Measurements from ENCODE around the gene PIK3C3.
"Not testable (repeated sequence)": the region's sequence is repeated elsewhere in the genome, so short reads cannot be mapped to it uniquely, and the experiment has no call there.

The PIK3C3 gene

GRCh38 chr18:42024131-42024530, 69.1 kb downstream of the PIK3C3 start:
- no peak for DNase-seq (ENCODE audit: low spot score)

- no peak for DNase-seq (ENCODE audit: low spot score)
These were observed 70.5 kb downstream of the PIK3C3 start for GRCh38 chr18:42025491-42025890.

DNA sequence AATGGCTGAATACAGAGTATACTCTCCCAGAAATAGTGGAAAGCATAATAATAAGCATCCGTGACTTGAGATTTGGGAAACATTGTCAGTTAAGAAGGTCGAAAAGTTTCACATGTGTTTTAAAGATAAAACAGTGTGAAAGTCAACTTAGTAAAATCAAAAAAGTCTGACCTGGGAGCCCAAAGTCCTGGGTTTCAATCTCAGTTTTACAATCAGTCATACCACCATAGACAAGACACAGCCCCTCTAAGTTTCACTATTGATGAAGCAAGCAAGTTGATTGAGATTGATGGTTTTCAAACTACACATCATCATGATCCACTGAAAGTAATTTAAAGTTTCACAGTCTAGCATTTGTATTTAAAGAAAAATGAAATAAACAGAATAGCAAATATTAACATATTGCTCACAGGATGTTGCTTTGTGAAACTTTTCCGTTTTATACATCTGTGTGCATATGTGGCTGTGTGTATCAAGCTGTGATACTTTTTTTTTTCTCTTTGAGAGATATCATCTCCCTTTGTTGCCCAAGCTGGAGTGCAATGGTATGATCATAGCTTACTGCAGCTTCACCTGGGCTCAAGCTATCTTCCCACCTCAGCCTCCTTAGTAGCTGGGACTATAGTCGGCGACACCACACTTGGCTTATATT, 71.1 kb downstream of the PIK3C3 start:
- no peak for DNase-seq (ENCODE audit: low spot score)

- peak; percentile 37 for DNase-seq (ENCODE audit: low spot score)
These were observed 73.3 kb downstream of the PIK3C3 start for GRCh38 chr18:42028247-42028832.

GRCh38 chr18:42029092-42029491, 74.1 kb downstream of the PIK3C3 start:
- DNase-seq (ENCODE audit: low spot score): no peak

DNA sequence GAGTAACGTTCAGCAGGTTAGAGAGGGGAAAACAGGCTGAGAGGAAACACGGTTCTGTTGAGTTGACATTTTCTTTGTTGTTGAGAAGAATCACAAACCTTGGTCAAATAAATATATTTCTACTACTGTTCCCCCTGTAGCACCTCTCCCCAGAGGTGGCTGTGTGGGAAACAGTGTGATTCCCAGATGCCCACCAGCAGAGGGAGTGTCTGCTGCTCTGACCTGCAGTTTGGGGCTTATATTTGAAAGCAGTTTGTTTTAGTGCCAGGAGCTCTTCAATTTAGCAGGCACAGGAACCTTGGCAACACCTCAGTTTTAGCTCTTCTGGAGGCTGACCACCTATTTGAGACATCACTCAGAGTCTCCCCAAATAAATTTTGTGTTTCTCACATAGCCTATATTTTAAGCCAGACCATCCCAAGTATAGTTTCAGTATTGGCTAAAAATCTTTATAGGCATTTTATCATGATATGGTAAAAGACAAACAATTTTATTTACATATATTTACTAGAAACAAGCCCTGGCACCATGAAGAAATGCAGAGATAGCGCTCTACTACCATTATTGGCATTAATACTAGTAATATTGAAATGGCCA, 75.7 kb downstream of the PIK3C3 start:
- peak; percentile 21 for DNase-seq (ENCODE audit: low spot score)

DNA sequence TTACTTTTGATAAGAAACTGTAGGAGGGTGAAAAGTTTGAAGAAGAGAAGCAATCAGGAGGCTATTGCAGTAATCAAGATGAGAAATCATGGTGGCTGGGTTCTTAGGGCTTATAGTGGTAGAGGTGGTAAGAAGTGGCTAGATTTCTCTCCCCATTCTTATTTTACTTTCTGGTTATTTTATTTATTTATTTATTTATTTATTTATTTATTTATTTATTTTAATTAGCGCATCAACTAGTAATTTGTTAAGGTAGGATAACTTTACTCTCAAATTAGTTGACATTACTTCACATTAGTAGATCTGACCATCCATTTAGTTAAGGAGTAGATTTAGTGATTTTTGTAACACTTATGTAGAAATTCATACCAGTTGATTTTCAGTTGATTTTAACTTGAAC, 77.4 kb downstream of the PIK3C3 start:
- no peak for DNase-seq (ENCODE audit: low spot score)

GRCh38 chr18:42033137-42033810, 78.2 kb downstream of the PIK3C3 start:
- DNase-seq (ENCODE audit: low spot score): no peak

GRCh38 chr18:42038936-42039335, 83.9 kb downstream of the PIK3C3 start:
- DNase-seq (ENCODE audit: low spot score): no peak

- DNase-seq (ENCODE audit: low spot score): no peak
These were observed 84.4 kb downstream of the PIK3C3 start for GRCh38 chr18:42039396-42039795.

DNA sequence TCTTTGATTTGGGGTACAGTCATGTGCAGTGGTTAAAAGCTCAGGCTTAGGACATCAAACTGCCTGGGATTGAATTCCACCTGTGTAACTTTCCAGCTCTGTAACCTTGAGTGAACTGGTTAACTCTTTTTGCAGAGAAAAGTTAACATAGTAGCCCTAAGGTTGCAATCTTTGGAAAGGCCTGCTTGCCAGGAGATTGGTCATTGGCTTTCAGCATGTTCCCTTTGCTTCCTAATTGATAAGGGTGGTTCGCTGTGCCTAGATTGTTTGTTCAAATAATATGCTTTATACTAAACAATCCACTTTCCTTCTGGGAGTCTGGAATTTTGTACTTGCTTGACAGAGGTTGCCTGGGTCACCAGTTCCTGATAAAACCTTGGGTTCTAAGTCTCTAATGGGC, 86.8 kb downstream of the PIK3C3 start:
- no peak for DNase-seq (ENCODE audit: low spot score)

DNA sequence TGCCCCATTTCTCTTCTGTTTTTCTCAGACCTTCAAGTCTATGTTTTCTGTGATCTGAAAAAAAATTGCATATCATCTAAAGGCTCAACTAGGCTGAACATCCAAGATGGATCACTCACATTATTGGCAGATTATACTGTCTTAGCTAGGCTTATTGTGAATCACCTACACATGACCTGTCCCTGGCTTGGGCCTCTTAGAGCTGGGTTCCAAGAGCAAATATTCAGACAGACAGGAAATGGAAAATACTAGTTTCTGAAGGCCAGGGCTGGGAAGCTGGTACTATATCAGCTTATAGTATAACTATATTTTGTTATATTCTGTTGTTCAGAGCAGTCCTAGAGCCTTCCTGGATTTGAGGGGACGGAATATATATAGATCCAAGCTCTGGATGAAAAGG, 90.3 kb downstream of the PIK3C3 start:
- DNase-seq (ENCODE audit: low spot score): no peak

DNA sequence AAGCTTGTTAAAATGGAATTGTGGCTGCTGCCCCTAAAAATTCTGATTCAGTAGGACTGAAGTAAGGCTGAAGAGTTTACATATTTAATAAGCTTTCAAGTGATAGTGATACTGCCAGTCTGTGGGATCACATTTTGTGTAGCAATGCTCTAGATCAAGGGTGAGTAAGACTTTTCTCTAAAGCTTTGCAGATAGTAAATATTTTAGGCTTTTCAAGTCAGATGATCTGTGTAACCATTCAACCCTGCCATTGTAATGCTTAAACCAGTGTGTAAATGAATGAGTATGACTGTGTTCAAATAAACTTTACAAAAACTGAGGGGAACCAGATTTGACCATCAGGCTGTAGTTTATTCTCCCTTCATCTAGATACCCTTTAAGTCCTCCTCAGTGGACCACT, 92.7 kb downstream of the PIK3C3 start:
- no peak for DNase-seq (ENCODE audit: low spot score)

DNA sequence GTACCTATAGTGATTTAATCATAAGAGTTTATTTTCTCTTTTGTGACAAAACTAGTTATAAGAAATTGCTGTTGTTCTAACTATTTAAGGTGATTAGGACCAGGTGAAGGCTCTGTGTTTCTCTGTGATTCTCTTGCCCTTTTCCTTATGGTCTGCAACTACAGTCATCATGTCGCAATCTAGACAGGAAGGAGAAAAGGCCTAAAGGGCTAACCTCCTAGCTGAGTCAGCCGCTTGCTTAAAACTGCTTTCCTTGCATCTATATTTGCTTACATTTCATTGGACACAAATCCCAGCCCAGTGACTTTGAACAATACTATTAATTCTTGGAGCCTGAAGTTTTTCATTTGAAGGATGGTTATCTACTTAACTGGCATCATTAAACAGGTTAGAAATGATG, 93.1 kb downstream of the PIK3C3 start:
- DNase-seq (ENCODE audit: low spot score): no peak

DNA sequence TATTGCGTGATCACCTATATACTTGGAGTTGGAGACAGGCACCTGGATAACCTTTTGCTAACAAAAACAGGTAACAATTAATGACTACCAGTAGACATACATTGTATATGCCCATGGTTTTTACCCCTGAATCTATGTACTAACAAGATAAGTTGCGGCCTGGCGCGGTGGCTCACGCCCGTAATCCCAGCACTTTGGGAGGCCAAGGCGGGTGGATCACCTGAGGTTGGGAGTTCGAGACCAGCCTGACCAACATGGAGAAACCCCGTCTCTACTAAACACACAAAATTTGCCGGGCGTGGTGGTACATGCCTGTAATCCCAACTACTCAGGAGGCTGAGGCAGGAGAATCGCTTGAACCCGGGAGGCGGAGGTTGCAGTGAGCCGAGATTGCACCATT, 94.5 kb downstream of the PIK3C3 start:
- DNase-seq (ENCODE audit: low spot score): not testable (repeated sequence)

- no peak for DNase-seq (ENCODE audit: low spot score)
These were observed 96.4 kb downstream of the PIK3C3 start for GRCh38 chr18:42051411-42051810.

- DNase-seq (ENCODE audit: low spot score): no peak
These were observed 97.2 kb downstream of the PIK3C3 start for GRCh38 chr18:42052122-42052708.

- peak; percentile 17 for DNase-seq (ENCODE audit: low spot score)
These were observed 98.3 kb downstream of the PIK3C3 start for GRCh38 chr18:42053188-42053781.

DNA sequence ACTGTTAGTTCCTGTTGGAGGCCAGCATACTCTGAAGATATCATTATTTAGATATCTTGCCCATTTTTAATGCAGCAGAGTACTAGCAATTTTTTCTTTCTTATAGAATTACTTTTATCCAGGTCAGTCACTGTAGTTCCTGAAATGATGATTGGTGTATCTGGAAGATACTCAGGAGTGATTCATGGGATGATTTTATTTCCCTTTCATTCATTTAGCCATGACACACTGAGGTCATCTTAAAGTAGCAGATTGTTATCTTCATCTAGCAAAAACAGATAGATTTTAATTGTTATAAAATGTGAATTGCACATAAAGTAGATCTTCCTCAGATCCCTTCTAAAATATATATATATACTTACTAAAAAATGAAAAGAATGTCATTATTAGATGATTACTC, 109.1 kb downstream of the PIK3C3 start:
- DNase-seq (ENCODE audit: low spot score): no peak

DNA sequence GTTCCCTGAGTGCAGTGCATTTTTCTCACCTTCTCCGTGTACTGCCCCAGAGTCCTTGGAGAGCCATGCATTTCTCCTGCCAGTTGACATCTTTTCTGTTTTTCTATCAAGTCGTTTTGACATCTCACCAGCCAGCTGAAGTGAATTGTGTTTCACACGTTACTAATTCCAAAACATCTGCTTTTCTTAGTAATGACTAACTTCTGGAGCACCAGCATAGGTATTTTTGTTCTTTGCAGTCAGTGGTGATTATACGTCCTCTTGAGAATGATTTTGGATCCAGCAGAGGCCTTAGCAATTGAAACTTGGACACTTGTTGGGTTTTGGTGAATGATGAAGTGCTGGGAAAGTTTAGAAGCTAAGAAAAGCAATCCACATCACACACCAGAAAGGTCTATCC, 112.5 kb downstream of the PIK3C3 start:
- DNase-seq (ENCODE audit: low spot score): no peak

DNA sequence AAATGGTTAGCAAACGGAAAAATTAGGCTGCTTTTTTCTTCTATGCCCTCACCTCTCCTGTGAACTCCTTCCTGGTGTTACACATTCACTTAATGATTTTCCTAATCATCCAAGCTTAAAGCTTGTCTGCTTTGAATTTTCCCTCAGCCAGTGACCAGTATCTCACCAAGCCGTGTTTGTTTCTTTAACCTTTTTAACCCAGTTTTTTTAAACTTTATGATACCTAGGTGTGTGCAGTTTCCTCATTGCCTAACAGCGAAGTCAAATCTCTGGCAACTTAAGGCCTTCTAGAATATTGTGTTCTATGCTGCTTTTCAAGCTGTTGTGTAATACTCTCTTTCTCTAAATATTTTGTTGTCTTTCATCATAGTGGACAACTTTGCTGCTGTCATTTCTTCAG, 113.0 kb downstream of the PIK3C3 start:
- no peak for DNase-seq (ENCODE audit: low spot score)

GRCh38 chr18:42069036-42069435, 114.0 kb downstream of the PIK3C3 start:
- DNase-seq (ENCODE audit: low spot score): no peak

All from germinal center (tissue), 1 donor.